HAP-1 (cell line): Measurements from ENCODE around the gene FOXJ1.

Experiments
- DNase-seq, 2 experiments: peaks; one replicate each; pipeline ENCODE4 v3.0.0-alpha.2; 2016 to 2020; ENCODE audit warnings: low spot score in 2 of 2
- H3K27me3 ChIP-seq: fragments of 250-450 bp; sonication (Bioruptor Pico); 2 replicates; pipeline ENCODE4 v1.5.1; 2020; ENCODE audit warnings: low read depth, mild to moderate bottlenecking, moderate library complexity
- H3K36me3 ChIP-seq: fragments of 250-450 bp; sonication (Bioruptor Pico); replicated peaks from 2 replicates; pipeline ENCODE4 v1.5.1; 2020; ENCODE audit warnings: mild to moderate bottlenecking
- H3K4me1 ChIP-seq: fragments of 250-450 bp; sonication (Bioruptor Pico); 2 replicates; pipeline ENCODE4 v1.5.1; 2020; ENCODE audit warnings: mild to moderate bottlenecking
- H3K4me3 ChIP-seq: fragments of 250-450 bp; sonication (Bioruptor Pico); 2 replicates; pipeline ENCODE4 v1.5.1; 2020; ENCODE audit warnings: mild to moderate bottlenecking, moderate library complexity
- H3K9me3 ChIP-seq: fragments of 250-450 bp; sonication (Bioruptor Pico); 2 replicates; pipeline ENCODE4 v1.5.1; 2020; ENCODE audit warnings: mild to moderate bottlenecking, moderate library complexity
- in situ Hi-C: fragments of 300-500 bp; cut with MboI; formaldehyde crosslinking; loops from 3 replicates; pipeline ENCODE4 v1.14.3; 2020; ENCODE audit warnings: low sequenced_read_pairs, inconsistent platforms, mixed read lengths

Gene FOXJ1

GRCh38 chr17:76154936-76155845 is 14.1 kb upstream of the FOXJ1 start:
- Histone ChIP-seq H3K27me3 (no peaks in the 10 kb centered on the region), H3K4me3 (no peak overlapping the region), H3K4me1 (no peaks in the 10 kb centered on the region), H3K9me3 (no peaks in the 10 kb centered on the region), H3K36me3 (peaks cover 18% of the 10 kb centered on the region)
- DNase-seq, result no peak
- in situ Hi-C loops, result no loop called here

GRCh38 chr17:76154292-76154691 is 13.2 kb upstream of the FOXJ1 start:
- Histone ChIP-seq H3K4me3 (no peak overlapping the region), H3K4me1 (no peaks in the 10 kb centered on the region), H3K36me3 (peaks cover 16% of the 10 kb centered on the region), H3K27me3 (no peaks in the 10 kb centered on the region), H3K9me3 (no peaks in the 10 kb centered on the region)
- in situ Hi-C loops, result no loop called here
- no peak for DNase-seq

GRCh38 chr17:76153640-76154039 is 12.6 kb upstream of the FOXJ1 start:
- Histone ChIP-seq H3K9me3 (no peaks in the 10 kb centered on the region), H3K4me1 (no peaks in the 10 kb centered on the region), H3K27me3 (no peaks in the 10 kb centered on the region), H3K36me3 (peaks cover 14% of the 10 kb centered on the region), H3K4me3 (no peak overlapping the region)
- DNase-seq, result no peak
- in situ Hi-C loops, result no loop called here

GRCh38 chr17:76153202-76153601 is 12.2 kb upstream of the FOXJ1 start:
- Histone ChIP-seq H3K4me3 (no peak overlapping the region), H3K36me3 (peaks cover 10% of the 10 kb centered on the region), H3K9me3 (no peaks in the 10 kb centered on the region), H3K4me1 (no peaks in the 10 kb centered on the region), H3K27me3 (no peaks in the 10 kb centered on the region)
- in situ Hi-C loops, result no loop called here
- no peak for DNase-seq

- Histone ChIP-seq H3K36me3 (peaks cover 8% of the 10 kb centered on the region), H3K9me3 (no peaks in the 10 kb centered on the region), H3K4me1 (no peaks in the 10 kb centered on the region), H3K27me3 (no peaks in the 10 kb centered on the region), H3K4me3 (no peak overlapping the region)
- in situ Hi-C loops, result no loop called here
- no peak for DNase-seq
Measured at GRCh38 chr17:76152591-76152990, 11.5 kb upstream of the FOXJ1 start.

GRCh38 chr17:76151896-76152454 is 10.9 kb upstream of the FOXJ1 start:
- H3K36me3 ChIP-seq, result peaks cover 6% of the 10 kb centered on the region

GRCh38 chr17:76150712-76151622 is 9.9 kb upstream of the FOXJ1 start:
- in situ Hi-C loops, result no loop called here
- Histone ChIP-seq H3K27me3 (no peaks in the 10 kb centered on the region), H3K36me3 (peaks cover 6% of the 10 kb centered on the region), H3K9me3 (no peaks in the 10 kb centered on the region), H3K4me3 (no peak overlapping the region), H3K4me1 (no peaks in the 10 kb centered on the region)
- DNase-seq, result no peak

More at GRCh38 chr17:76151896-76152454, 10.9 kb upstream of the FOXJ1 start:
- Histone ChIP-seq H3K9me3 (no peaks in the 10 kb centered on the region), H3K4me3 (no peak overlapping the region), H3K27me3 (no peaks in the 10 kb centered on the region), H3K4me1 (no peaks in the 10 kb centered on the region)
- DNase-seq, result no peak
- in situ Hi-C loops, result no loop called here

GRCh38 chr17:76149214-76149613 is 8.2 kb upstream of the FOXJ1 start:
- DNase-seq, result no peak
- peaks cover 6% of the 10 kb centered on the region for H3K36me3 ChIP-seq
- no peaks in the 10 kb centered on the region for H3K4me1 ChIP-seq
- in situ Hi-C loops, result no loop called here
- H3K27me3 ChIP-seq, result no peaks in the 10 kb centered on the region
- H3K4me3 ChIP-seq, result no peak overlapping the region
- no peaks in the 10 kb centered on the region for H3K9me3 ChIP-seq

- H3K27me3 ChIP-seq, result no peaks in the 10 kb centered on the region
- DNase-seq, result no peak
- in situ Hi-C loops, result no loop called here
- H3K36me3 ChIP-seq, result peaks cover 6% of the 10 kb centered on the region
- H3K9me3 ChIP-seq, result no peaks in the 10 kb centered on the region
- H3K4me1 ChIP-seq, result no peaks in the 10 kb centered on the region
- H3K4me3 ChIP-seq, result no peak overlapping the region
Measured at GRCh38 chr17:76148015-76148326, 6.9 kb upstream of the FOXJ1 start.

GRCh38 chr17:76147211-76148014 is 6.4 kb upstream of the FOXJ1 start:
- DNase-seq, result peak in 1 of 2 experiments; percentile 50
- Histone ChIP-seq H3K4me1 (no peaks in the 10 kb centered on the region), H3K36me3 (peaks cover 6% of the 10 kb centered on the region), H3K4me3 (no peak overlapping the region), H3K9me3 (no peaks in the 10 kb centered on the region), H3K27me3 (no peaks in the 10 kb centered on the region)
- in situ Hi-C loops, result no loop called here

GRCh38 chr17:76146053-76146851 is 5.2 kb upstream of the FOXJ1 start:
- H3K4me3 ChIP-seq, result no peak overlapping the region
- H3K9me3 ChIP-seq, result no peaks in the 10 kb centered on the region
- no peak for DNase-seq
- H3K36me3 ChIP-seq, result peaks cover under 1% of the 10 kb centered on the region
- in situ Hi-C loops, result no loop called here
- H3K4me1 ChIP-seq, result peaks cover 9% of the 10 kb centered on the region
- no peaks in the 10 kb centered on the region for H3K27me3 ChIP-seq

GRCh38 chr17:76145231-76146052 is 4.4 kb upstream of the FOXJ1 start:
- DNase-seq, result no peak
- H3K9me3 ChIP-seq, result no peaks in the 10 kb centered on the region
- peaks cover 9% of the 10 kb centered on the region for H3K4me1 ChIP-seq
- in situ Hi-C loops, result no loop called here
- no peaks in the 10 kb centered on the region; the same call in none of the 2 replicates for H3K36me3 ChIP-seq
- H3K4me3 ChIP-seq, result no peak overlapping the region
- no peaks in the 10 kb centered on the region for H3K27me3 ChIP-seq
